Subcutaneous abdominal adipose tissue (tissue), 5 donors: ENCODE data around the gene CUBN.

Source experiments
- H3K27ac ChIP-seq: one replicate; pipeline ENCODE4 v1.7.0; 2013; ENCODE audit warnings: low read depth, mild to moderate bottlenecking, inconsistent platforms, low read length, moderate library complexity
- H3K27me3 ChIP-seq, 5 donors: one replicate each; pipeline ENCODE4 v1.7.0; 2013; ENCODE audit warnings: low read length in 5 of 5, inconsistent platforms in 1 of 5; ENCODE audit not compliant: control insufficient read depth in 5 of 5, insufficient read depth in 4 of 5
- H3K36me3 ChIP-seq, 5 donors: one replicate each; pipeline ENCODE4 v1.7.0; 2013; ENCODE audit warnings: low read length in 5 of 5; ENCODE audit not compliant: control insufficient read depth in 5 of 5, insufficient read depth in 5 of 5
- H3K4me1 ChIP-seq, 5 donors: one replicate each; pipeline ENCODE4 v1.7.0; 2013; ENCODE audit warnings: low read length in 5 of 5, mild to moderate bottlenecking in 3 of 5, moderate library complexity in 1 of 5; ENCODE audit not compliant: control insufficient read depth in 5 of 5, insufficient read depth in 5 of 5
- H3K4me3 ChIP-seq, 5 donors: one replicate each; pipeline ENCODE4 v1.7.0; 2013; ENCODE audit warnings: low read length in 5 of 5, low read depth in 1 of 5
- H3K9ac ChIP-seq, 5 donors: one replicate each; pipeline ENCODE4 v1.7.0; 2013; ENCODE audit warnings: low read length in 5 of 5, mild to moderate bottlenecking in 4 of 5, moderate library complexity in 3 of 5
- H3K9me3 ChIP-seq, 5 donors: one replicate each; pipeline ENCODE4 v1.7.0; 2013; ENCODE audit warnings: low read length in 5 of 5; ENCODE audit not compliant: control insufficient read depth in 5 of 5
- donor health status: healthy.
- donor health status: healthy.
- donor health status: healthy.
- donor health status: healthy.
- donor health status: healthy.

The CUBN gene

DNA sequence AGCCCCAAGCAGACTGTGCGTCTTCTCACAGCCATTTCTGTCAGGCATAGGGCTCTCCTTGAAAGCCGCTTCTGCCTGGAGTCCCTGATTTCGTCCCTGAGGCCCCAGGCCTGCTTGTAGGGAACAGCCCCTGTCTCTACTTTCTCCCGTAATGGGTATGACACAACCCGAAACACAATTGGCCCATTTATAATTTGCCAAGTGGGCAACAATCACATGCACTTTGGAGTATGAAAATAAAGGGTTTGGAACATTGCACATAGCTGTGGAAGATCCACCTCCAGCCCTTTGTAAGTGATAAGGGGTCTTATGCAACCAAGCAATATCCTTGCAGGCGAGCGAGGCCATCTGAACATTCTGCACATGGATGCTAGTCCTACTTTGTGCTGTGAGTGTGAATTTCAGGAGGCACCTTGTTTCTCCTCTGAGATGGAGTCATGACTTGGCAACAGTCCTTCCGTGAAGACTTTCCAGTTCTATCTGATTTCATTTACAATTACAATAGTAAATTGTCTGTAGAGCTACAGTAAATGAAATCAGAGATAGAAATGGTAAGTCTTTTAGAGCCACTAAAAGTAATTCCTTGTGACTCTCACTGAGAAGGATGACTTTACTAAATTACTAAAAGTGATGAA, 141.5 kb downstream of the CUBN start:
- Histone ChIP-seq H3K27ac (no peak overlapping the region), H3K9ac (no peak overlapping the region), H3K4me3 (no peak overlapping the region), H3K9me3 (no peaks in the 10 kb centered on the region), H3K4me1 (peaks cover 0 to 18% (median 12%) of the 10 kb centered on the region in 5 donors), H3K36me3 (no peaks in the 10 kb centered on the region), H3K27me3 (no peaks in the 10 kb centered on the region)

DNA sequence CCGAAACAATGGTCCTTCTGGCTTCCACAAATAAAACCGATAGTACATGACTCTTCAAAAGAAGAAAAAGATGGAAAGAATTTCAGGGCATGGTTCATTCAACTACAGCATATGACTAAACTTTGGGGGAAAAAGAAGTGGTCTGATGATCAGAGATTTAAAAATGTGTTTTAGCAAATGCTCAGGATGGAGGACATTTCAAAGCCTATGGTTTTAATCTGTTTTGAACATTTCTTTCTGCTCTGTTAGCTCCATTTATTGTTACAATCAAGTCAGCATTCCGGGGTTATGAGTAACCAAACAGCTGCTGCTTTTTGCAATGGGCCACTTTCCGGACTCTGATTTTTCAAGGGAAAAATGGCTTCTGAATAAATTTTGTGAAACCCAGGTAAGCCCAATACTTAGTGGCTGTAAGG, 142.4 kb downstream of the CUBN start:
- H3K36me3 ChIP-seq: no peaks in the 10 kb centered on the region
- no peaks in the 10 kb centered on the region for H3K27me3 ChIP-seq
- H3K4me3 ChIP-seq: no peak overlapping the region
- no peak overlapping the region for H3K9ac ChIP-seq
- no peaks in the 10 kb centered on the region for H3K9me3 ChIP-seq
- peaks cover 0 to 14% (median 8%) of the 10 kb centered on the region in 5 donors for H3K4me1 ChIP-seq
- peak overlapping the region; percentile 51 for H3K27ac ChIP-seq

DNA sequence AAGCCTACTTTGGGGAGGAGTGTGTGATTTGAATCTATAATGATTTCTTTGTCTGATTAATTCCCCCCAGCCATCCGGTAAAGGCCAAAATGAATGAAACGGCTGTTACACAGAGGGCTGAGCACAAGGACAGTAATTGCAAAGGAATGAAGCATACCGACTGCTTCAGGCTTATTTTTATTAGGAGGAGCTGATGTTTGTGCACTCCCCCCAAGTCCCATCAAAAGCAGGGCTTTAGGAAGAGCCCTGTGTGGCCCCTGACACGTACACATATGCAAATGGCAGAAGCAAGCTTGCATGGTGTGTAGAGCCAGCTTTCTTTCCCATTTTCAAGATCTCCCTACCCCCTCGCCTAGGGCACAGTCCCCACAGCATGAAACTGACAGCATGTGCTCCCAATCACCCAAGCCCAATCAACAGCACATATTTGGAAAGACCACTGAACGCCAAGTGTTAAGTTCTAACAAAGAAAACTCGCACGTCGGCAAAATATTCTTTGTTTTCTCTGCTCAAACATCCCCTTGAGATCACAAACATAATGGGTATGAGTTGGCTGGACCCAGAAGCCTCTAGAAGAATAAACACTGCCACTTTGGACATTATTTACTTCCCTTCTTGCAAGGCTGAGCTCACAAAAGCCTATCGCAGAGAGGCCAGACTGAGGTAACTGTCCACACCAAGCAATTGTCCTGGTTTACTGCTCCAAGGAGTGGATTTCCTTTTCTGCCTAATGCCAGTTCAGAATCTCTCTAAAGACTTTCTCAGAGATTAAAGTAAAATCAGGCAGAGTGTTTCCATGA, 143.0 kb downstream of the CUBN start:
- H3K36me3 ChIP-seq: no peaks in the 10 kb centered on the region
- no peak overlapping the region for H3K4me3 ChIP-seq
- peak overlapping the region; percentile 51 for H3K27ac ChIP-seq
- no peaks in the 10 kb centered on the region for H3K9me3 ChIP-seq
- H3K27me3 ChIP-seq: no peaks in the 10 kb centered on the region
- peaks cover 0 to 14% (median 8%) of the 10 kb centered on the region in 5 donors for H3K4me1 ChIP-seq
- no peak overlapping the region for H3K9ac ChIP-seq

DNA sequence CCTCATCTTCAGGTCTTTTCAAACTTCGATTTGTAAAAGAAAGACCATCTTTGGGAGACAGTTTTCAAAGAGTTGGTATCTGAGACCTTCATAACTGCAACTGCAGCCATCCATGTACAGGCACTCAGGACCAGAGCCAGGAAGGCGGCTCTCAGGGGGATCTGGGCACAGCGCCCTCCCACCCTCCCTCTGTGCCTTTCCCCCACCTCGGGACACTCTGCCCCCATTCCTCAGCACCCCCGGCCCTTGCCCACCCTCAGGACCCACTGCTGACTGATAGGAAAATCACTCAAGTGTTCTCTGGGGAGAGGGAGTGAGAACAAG, 143.6 kb downstream of the CUBN start:
- peak overlapping the region; percentile 51 for H3K27ac ChIP-seq
- no peak overlapping the region for H3K9ac ChIP-seq
- no peaks in the 10 kb centered on the region for H3K36me3 ChIP-seq
- no peak overlapping the region for H3K4me3 ChIP-seq
- H3K4me1 ChIP-seq: peaks cover 0 to 14% (median 8%) of the 10 kb centered on the region in 5 donors
- no peaks in the 10 kb centered on the region for H3K9me3 ChIP-seq
- H3K27me3 ChIP-seq: no peaks in the 10 kb centered on the region

DNA sequence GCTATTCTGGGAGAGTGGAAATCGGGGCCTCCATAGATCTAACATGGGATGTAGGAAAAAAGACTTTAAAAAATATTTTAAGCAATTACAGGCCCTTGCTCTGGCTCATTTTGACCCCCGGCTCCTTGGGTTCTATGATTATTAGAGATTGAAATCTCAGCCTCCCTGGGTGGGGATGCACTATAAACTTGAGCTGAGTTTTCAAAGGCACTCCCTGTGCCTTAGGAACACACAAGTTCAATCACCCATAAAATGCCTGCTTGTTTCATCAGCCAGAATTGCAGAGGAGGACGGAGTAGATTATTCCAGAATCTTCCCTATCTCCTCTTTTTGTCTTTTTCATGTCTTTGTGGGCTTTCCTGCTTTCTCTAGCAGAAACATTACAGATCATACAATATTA, 145.4 kb downstream of the CUBN start:
- Histone ChIP-seq H3K9ac (no peak overlapping the region), H3K9me3 (no peaks in the 10 kb centered on the region), H3K4me1 (peaks cover 0 to 14% (median 8%) of the 10 kb centered on the region in 5 donors), H3K4me3 (no peak overlapping the region), H3K27ac (no peak overlapping the region), H3K36me3 (no peaks in the 10 kb centered on the region), H3K27me3 (no peaks in the 10 kb centered on the region)

DNA sequence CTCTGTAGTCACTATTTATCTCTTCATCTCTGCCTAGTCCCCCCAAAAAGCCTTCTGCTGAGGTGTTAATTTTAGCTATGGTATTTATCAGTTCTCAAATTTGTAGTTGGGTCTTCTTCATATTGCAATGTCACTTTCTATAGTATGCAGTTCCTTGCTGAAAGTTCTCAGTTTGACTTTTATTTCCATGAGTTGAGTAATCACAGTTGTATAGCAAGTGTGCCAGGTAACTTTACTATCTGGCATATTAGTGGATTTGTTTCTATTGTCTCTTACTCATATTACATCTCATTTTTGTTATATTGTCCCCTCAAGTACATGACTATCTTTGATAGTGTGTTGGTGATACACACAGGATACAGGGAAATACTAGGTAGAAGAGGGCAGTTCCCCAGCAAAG, 152.8 kb downstream of the CUBN start:
- no peaks in the 10 kb centered on the region for H3K4me1 ChIP-seq
- no peaks in the 10 kb centered on the region for H3K27me3 ChIP-seq
- peaks cover 0 to 2% (median 0%) of the 10 kb centered on the region in 5 donors for H3K9me3 ChIP-seq
- H3K9ac ChIP-seq: no peak overlapping the region
- H3K4me3 ChIP-seq: no peak overlapping the region
- no peak overlapping the region for H3K27ac ChIP-seq
- H3K36me3 ChIP-seq: no peaks in the 10 kb centered on the region

DNA sequence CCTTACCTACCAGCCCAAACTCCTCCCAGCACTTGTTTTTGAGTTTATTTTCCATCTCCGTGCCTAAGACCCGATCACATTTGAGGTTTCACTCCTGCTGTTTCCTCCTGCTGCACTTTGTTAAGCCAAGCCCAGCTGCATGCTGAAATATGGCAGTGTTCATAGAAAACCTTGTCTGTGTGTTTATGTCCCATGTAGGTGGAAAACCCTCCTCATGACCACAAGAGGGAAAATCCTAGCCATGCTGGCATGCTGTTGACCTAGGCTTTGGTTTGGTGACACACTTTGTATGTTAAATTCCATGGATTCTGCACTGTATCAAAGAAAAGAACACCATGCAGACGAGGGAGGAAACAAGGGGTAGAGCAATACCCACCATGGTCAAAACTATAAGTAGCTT, 154.4 kb downstream of the CUBN start:
- Histone ChIP-seq H3K4me1 (no peaks in the 10 kb centered on the region), H3K27me3 (no peaks in the 10 kb centered on the region), H3K4me3 (no peak overlapping the region), H3K27ac (no peak overlapping the region), H3K36me3 (no peaks in the 10 kb centered on the region), H3K9ac (no peak overlapping the region), H3K9me3 (peaks cover 0 to 2% (median 0%) of the 10 kb centered on the region in 5 donors)

DNA sequence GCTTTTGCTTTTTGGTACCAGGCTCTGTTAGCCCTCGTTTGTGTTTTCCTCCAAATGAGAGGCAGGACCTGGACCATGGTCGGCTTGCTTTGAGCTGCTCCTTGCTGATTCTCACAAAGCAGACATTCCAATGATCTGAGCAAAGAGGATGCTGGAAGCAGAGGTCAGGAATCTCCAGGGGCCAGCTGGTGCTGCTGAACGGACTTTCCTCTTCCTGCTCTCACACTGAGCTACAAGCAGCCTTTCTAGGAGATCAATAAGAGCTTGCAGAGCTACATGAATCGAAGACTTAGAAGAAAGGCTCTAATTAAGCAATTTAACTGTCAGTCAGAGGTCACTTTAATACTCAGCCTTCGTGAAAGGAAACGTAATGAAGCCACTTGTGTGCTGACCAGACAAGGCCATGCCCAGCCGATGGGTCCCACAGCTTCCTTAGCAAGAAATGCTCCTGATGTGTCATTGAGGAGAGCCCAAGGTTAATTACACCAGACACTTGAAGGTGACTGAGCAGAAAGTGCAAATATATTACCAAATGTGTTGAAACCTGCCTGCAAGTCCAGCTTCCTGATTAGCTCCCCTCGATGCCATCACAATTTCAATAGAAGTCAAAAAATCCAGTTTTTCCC, 161.1 kb downstream of the CUBN start:
- peak overlapping the region in 2 of 5 donors; percentile 27 to 28 for H3K4me3 ChIP-seq
- H3K36me3 ChIP-seq: no peaks in the 10 kb centered on the region
- no peaks in the 10 kb centered on the region for H3K27me3 ChIP-seq
- H3K9ac ChIP-seq: no peak overlapping the region
- no peaks in the 10 kb centered on the region for H3K9me3 ChIP-seq
- H3K27ac ChIP-seq: no peak overlapping the region
- peaks cover 4 to 34% (median 32%) of the 10 kb centered on the region in 5 donors for H3K4me1 ChIP-seq

DNA sequence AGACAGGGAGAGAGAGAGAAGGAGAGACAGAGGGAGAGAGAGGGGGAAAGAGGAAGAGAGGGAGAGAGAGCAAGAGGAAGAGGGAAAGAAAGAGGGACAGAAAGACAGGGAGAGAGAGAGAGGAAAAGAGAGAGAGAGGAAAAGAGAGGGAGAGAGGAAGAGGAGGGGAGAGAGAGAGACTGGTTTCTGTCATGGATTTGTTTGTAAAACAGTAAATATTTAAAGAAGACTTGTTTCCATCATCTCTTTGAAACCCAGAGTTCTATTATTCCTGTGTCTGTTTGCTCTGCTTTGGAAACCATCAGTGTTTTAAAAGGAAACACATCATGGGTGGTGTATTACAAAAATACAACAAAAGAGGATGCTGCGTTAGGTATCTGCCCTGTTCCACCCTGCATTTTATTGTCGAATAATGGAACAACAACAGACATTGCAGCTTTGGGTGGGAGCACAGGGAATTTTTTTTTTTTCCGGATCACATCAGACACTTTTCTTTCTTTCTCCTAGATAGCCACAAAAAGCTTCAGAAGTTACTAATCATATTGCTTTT, 161.7 kb downstream of the CUBN start:
- H3K9ac ChIP-seq: no peak overlapping the region

More for the DNA sequence above, 161.7 kb downstream of the CUBN start:
- Histone ChIP-seq H3K4me3 (peak overlapping the region in 2 of 5 donors; percentile 27 to 28), H3K27ac (peak overlapping the region; percentile 60), H3K4me1 (peaks cover 4 to 34% (median 32%) of the 10 kb centered on the region in 5 donors), H3K27me3 (no peaks in the 10 kb centered on the region), H3K36me3 (no peaks in the 10 kb centered on the region), H3K9me3 (no peaks in the 10 kb centered on the region)
